ENCODE results near the gene C1QTNF7. TPM values are rescaled to one million over a fixed set of nuclear protein-coding genes. Genes with fewer than 3 reads are reported as not detected.

Gene C1QTNF7
- total and polyA plus RNA-seq, 2 experiments from 2014 or later, result not detected

DNA sequence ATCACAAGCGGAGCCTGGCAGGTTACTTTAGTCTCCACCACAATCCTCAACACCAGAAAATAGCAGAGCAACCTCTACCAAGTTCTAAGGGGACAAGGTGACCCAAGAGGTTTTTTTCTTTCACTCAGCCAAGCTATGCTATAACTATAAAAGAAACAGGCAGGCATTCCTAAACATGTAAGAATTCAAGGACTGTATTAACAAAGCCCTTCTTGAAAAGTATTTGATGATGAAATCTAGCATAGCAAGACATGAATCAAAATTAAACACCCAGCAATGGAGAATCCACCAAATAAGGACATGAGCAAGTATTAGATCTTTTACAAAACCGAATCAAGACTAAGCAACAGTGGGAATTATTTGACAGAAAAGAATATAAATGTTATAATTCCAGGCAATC, 25.7 kb upstream of the C1QTNF7 start:
- Histone ChIP-seq H3K27me3 (no peaks in the 10 kb centered on the region), H3K4me3 (no peak overlapping the region), H3K4me1 (ENCODE audit: low read depth) (peaks cover 39% of the 10 kb centered on the region), H3K36me3 (no peaks in the 10 kb centered on the region), H3K27ac (no peak overlapping the region), H3K9me3 (ENCODE audit: low read depth) (no peaks in the 10 kb centered on the region)
- DNase-seq (ENCODE audit: low read depth in 1 of 2, low spot score in 1 of 2), result peak in 1 of 2 donors; percentile 60
- TF ChIP-seq, protein P1, sequence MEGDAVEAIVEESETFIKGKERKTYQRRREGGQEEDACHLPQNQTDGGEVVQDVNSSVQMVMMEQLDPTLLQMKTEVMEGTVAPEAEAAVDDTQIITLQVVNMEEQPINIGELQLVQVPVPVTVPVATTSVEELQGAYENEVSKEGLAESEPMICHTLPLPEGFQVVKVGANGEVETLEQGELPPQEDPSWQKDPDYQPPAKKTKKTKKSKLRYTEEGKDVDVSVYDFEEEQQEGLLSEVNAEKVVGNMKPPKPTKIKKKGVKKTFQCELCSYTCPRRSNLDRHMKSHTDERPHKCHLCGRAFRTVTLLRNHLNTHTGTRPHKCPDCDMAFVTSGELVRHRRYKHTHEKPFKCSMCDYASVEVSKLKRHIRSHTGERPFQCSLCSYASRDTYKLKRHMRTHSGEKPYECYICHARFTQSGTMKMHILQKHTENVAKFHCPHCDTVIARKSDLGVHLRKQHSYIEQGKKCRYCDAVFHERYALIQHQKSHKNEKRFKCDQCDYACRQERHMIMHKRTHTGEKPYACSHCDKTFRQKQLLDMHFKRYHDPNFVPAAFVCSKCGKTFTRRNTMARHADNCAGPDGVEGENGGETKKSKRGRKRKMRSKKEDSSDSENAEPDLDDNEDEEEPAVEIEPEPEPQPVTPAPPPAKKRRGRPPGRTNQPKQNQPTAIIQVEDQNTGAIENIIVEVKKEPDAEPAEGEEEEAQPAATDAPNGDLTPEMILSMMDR (IDR thresholded peaks at IDR 0.05; ENCODE audit: low read depth, low read length), result no peak

DNA sequence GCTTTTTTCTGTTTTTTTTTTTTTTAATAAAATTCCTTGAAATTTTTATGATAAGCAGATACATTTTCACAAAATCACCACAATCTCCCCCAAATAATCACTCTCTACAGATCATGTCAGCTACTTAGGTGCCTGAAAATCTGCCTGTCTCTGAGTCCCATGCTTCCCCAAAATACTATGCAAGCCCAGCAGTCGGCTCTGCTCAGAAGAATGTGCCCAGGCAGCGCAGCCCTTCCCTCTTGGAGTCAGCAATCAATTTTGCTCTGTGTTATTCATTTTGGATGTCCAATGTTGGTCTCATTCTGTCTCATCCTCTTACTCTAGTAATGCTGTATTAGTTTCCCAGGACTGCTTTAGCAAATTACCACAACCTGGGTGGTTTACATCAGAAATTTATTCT, 24.9 kb upstream of the C1QTNF7 start:
- no peaks in the 10 kb centered on the region for H3K27me3 ChIP-seq
- TF ChIP-seq, protein P1 (IDR thresholded peaks at IDR 0.05; ENCODE audit: low read depth, low read length), result no peak
- H3K4me1 ChIP-seq (ENCODE audit: low read depth), result peaks cover 39% of the 10 kb centered on the region
- no peaks in the 10 kb centered on the region for H3K36me3 ChIP-seq
- no peaks in the 10 kb centered on the region for H3K9me3 ChIP-seq (ENCODE audit: low read depth)
- H3K4me3 ChIP-seq, result no peak overlapping the region
- no peak for DNase-seq (ENCODE audit: low read depth in 1 of 2, low spot score in 1 of 2)
- H3K27ac ChIP-seq, result no peak overlapping the region

DNA sequence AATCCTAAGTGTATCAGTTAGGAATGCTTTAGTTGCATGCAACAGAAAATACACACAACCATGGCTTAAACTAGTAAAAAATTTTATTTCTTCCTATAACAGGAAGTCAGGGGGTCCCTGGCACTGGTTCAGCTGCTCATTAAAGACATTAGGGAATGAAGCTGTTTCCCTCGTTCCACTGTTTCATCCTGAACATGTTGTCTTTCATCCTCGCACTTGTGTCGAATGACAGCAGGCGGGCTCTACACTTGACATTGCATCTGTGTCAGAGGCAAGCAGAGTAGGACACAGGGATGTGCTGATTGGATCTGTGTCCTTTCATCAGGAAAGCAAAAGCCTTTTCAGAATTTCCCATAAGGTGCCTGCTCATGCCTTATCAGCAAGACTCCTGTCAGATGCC, 22.8 kb upstream of the C1QTNF7 start:
- Histone ChIP-seq H3K9me3 (ENCODE audit: low read depth) (no peaks in the 10 kb centered on the region), H3K36me3 (no peaks in the 10 kb centered on the region)
- peak in 1 of 2 donors; percentile 46 for DNase-seq (ENCODE audit: low read depth in 1 of 2, low spot score in 1 of 2)

DNA sequence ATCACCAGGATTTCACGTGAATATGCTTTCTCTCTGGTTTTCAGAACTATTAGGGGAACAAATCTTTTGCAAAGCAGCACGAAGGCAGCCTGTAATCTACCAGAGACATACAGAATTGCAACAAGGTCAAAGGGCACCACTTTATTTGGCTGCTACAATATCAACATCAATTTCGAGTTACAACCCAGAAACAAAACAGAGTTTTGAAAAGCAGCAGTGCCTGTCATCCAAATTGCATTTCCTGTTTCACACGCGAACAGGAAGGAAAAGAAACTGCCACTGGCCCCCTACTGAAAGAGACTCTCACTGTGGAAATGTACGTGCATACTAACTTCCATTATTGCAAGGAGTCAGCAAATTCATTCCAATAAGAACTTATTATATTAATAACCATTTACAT, 17.1 kb upstream of the C1QTNF7 start:
- peak; percentile 2 to 40 for DNase-seq (ENCODE audit: low read depth in 1 of 2, low spot score in 1 of 2)
- peaks cover 39% of the 10 kb centered on the region for H3K4me1 ChIP-seq (ENCODE audit: low read depth)
- peak overlapping the region; percentile 22 for H3K27ac ChIP-seq
- no peaks in the 10 kb centered on the region for H3K27me3 ChIP-seq
- TF ChIP-seq, protein P1 (IDR thresholded peaks at IDR 0.05; ENCODE audit: low read depth, low read length), result no peak
- H3K4me3 ChIP-seq, result no peak overlapping the region
- no peaks in the 10 kb centered on the region for H3K9me3 ChIP-seq (ENCODE audit: low read depth)
- no peaks in the 10 kb centered on the region for H3K36me3 ChIP-seq

More for the DNA sequence above, 22.8 kb upstream of the C1QTNF7 start:
- TF ChIP-seq, protein P1 (IDR thresholded peaks at IDR 0.05; ENCODE audit: low read depth, low read length), result no peak
- Histone ChIP-seq H3K4me1 (ENCODE audit: low read depth) (peaks cover 39% of the 10 kb centered on the region), H3K27ac (peak overlapping the region; percentile 38), H3K4me3 (no peak overlapping the region), H3K27me3 (no peaks in the 10 kb centered on the region)

DNA sequence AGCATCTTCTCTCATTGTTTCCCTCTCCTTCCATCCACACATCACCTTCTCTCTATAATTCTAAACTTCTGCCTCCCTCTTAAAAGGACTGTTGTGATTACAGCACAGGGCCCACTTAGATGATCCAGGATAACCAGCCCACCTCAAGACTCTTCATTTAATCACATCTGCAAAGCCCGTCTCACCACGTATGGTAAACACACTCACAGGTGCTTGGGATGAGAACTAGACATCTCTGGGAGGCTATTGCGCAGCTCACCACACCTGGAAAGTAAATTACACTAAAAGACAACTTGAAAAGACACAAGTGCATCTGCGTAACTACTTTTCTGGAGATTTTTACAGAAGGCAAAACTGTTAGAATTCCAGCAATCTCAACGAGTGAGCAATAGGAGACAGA, 15.4 kb upstream of the C1QTNF7 start:
- Histone ChIP-seq H3K27ac (no peak overlapping the region), H3K9me3 (ENCODE audit: low read depth) (no peaks in the 10 kb centered on the region), H3K27me3 (no peaks in the 10 kb centered on the region), H3K4me1 (ENCODE audit: low read depth) (peaks cover 46% of the 10 kb centered on the region), H3K4me3 (no peak overlapping the region), H3K36me3 (no peaks in the 10 kb centered on the region)
- TF ChIP-seq, protein P1 (IDR thresholded peaks at IDR 0.05; ENCODE audit: low read depth, low read length), result no peak
- no peak for DNase-seq (ENCODE audit: low read depth in 1 of 2, low spot score in 1 of 2)
